K562 (cell line): Measurements from ENCODE around the gene MBD6. TPM values are rescaled to one million over a fixed set of nuclear protein-coding genes. Genes with fewer than 3 reads are reported as not detected.

Experiments
- CBFA2T3 ChIP-seq: fragments of 450-650 bp; IDR thresholded peaks from 2 replicates; pipeline ENCODE4 v1.6.1; 2017
- DNMT1 ChIP-seq: fragments of 450-650 bp; IDR thresholded peaks from 2 replicates; pipeline ENCODE4 v1.6.1; 2016; ENCODE audit warnings: antibody characterized with exemption, mild to moderate bottlenecking
- EP300 ChIP-seq: IDR thresholded peaks from 2 replicates; pipeline ENCODE4 v1.6.1; 2012; ENCODE audit warnings: low read length, improper control_type of control experiment
- FIP1L1 ChIP-seq: fragments of 200-400 bp; formaldehyde crosslinking; IDR thresholded peaks from 2 replicates; pipeline ENCODE4 v1.6.1; 2018; ENCODE audit warnings: mild to moderate bottlenecking, low read depth, low read length; ENCODE audit not compliant: poor library complexity, severe bottlenecking
- KLF16 ChIP-seq: IDR thresholded peaks from 2 replicates; pipeline ENCODE4 v1.6.1; 2016; ENCODE audit warnings: antibody characterized with exemption
- MECOM ChIP-seq: fragments of 250-450 bp; sonication (Bioruptor Pico); IDR thresholded peaks from 2 replicates; pipeline ENCODE4 v1.8.0; 2022; ENCODE audit warnings: inconsistent platforms
- MTA3 ChIP-seq: fragments of 450-650 bp; formaldehyde crosslinking; IDR thresholded peaks from 2 replicates; pipeline ENCODE4 v1.6.1; 2017; ENCODE audit warnings: mild to moderate bottlenecking, borderline replicate concordance
- NRF1 ChIP-seq, 2 experiments: fragments of 450-650 bp; IDR thresholded peaks in 1 of 2; conservative IDR thresholded peaks in 1 of 2; 2 replicates each; pipeline ENCODE4 v1.6.1; 2014; ENCODE audit warnings: mild to moderate bottlenecking in 2 of 2
- PML ChIP-seq: IDR thresholded peaks from 2 replicates; pipeline ENCODE4 v1.6.1; 2012; ENCODE audit warnings: low read length, inconsistent platforms
- RBFOX2 ChIP-seq: fragments of 200-400 bp; formaldehyde crosslinking; IDR thresholded peaks from 2 replicates; pipeline ENCODE4 v1.6.1; 2017; ENCODE audit warnings: low read depth, mild to moderate bottlenecking, low read length, moderate library complexity
- RFX5 ChIP-seq: IDR thresholded peaks from 2 replicates; pipeline ENCODE4 v1.6.1; 2011; ENCODE audit warnings: low read depth, mild to moderate bottlenecking, improper control_type of control experiment, low read length
- SMARCA4 ChIP-seq: fragments of 450-650 bp; IDR thresholded peaks from 2 replicates; pipeline ENCODE4 v1.6.1; 2016
- SMARCC2 ChIP-seq: fragments of 450-650 bp; IDR thresholded peaks from 2 replicates; pipeline ENCODE4 v1.6.1; 2017; ENCODE audit warnings: antibody characterized with exemption, moderate library complexity, mild to moderate bottlenecking, low read depth
- TAF1 ChIP-seq: IDR thresholded peaks from 2 replicates; pipeline ENCODE4 v1.6.1; 2011; ENCODE audit warnings: mild to moderate bottlenecking, low read length, moderate library complexity; ENCODE audit not compliant: insufficient read depth, control insufficient read depth, severe bottlenecking; ENCODE audit errors: extremely low read depth
- TAF9B ChIP-seq: fragments of 450-650 bp; IDR thresholded peaks from 2 replicates; pipeline ENCODE4 v1.6.1; 2018; ENCODE audit warnings: mild to moderate bottlenecking; ENCODE audit not compliant: partially characterized antibody
- XRCC3 ChIP-seq: fragments of 450-650 bp; IDR thresholded peaks from 2 replicates; pipeline ENCODE4 v1.6.1; 2017; ENCODE audit warnings: mild to moderate bottlenecking, moderate library complexity
- ZFP36 ChIP-seq: fragments of 150-350 bp; IDR thresholded peaks from 2 replicates; pipeline ENCODE4 v1.6.1; 2018; ENCODE audit warnings: low read length, low read depth; ENCODE audit not compliant: partially characterized antibody
- ZNF263 ChIP-seq: sonication (generic); formaldehyde crosslinking; IDR thresholded peaks from 2 replicates; pipeline ENCODE4 v1.8.0; 2022; ENCODE audit warnings: mild to moderate bottlenecking, missing genetic modification reagents, borderline replicate concordance
- ZNF408 ChIP-seq: fragments of 250-450 bp; sonication (Bioruptor Pico); IDR thresholded peaks from 2 replicates; pipeline ENCODE4 v1.4.0; 2020; ENCODE audit warnings: low read depth, mild to moderate bottlenecking, moderate library complexity
- ZNF444 ChIP-seq: fragments of 250-450 bp; sonication (Bioruptor Pico); IDR thresholded peaks from 2 replicates; pipeline ENCODE4 v1.4.0; 2020; ENCODE audit warnings: mild to moderate bottlenecking, moderate library complexity
- ZNF766 ChIP-seq: fragments of 200-800 bp; sonication (Bioruptor generic); conservative IDR thresholded peaks from 2 replicates; pipeline ENCODE4 v1.6.1; 2016; ENCODE audit warnings: missing genetic modification characterization, missing compliant biosample characterization
- polyA plus RNA-seq, 8 experiments: library from polyadenylated mRNA; depleted of rRNA in 4 of 8; stranded (reverse) in 5 of 8; unstranded in 3 of 8; fragments of >200 nt; fragmentation: Nextera tagmentation in 2 of 8; fragmentation: Illumina TruSeq in 1 of 8; extraction: Ambion mirVana in 2 of 8; extraction: Trizol in 1 of 8; gene quantifications; 2 replicates each; pipeline versions ENCODE4 v1.2.1 to v1.2.3, GENCODE V29; 2011 to 2014; ENCODE audit warnings: inconsistent platforms in 1 of 8, missing spikeins in 1 of 8
- total RNA-seq, 7 experiments: library from RNA; depleted of rRNA in 6 of 7; stranded (reverse); fragments of >200 nt in 6 of 7; fragmentation: Illumina TruSeq in 2 of 7; extraction: Trizol in 2 of 7; gene quantifications; 2 replicates each; pipeline versions ENCODE4 v1.2.1 to v1.2.3, GENCODE V29; 2011 to 2021; ENCODE audit warnings: low replicate concordance in 1 of 7
- TF ChIP-seq, protein P1 (sequence below), 2 experiments: IDR thresholded peaks in 1 of 2; conservative IDR thresholded peaks in 1 of 2; 2 replicates each; pipeline ENCODE4 v1.6.1; 2016; ENCODE audit warnings: low read depth in 2 of 2, mild to moderate bottlenecking in 1 of 2, missing compliant biosample characterization in 1 of 2, missing genetic modification characterization in 1 of 2, moderate library complexity in 1 of 2
- TF ChIP-seq, protein P2 (sequence below), 3 experiments: fragments of 200-800 bp in 1 of 3; fragments of 250-450 bp in 1 of 3; fragments of 450-650 bp in 1 of 3; sonication (Bioruptor Pico) in 1 of 3; sonication (Bioruptor generic) in 1 of 3; formaldehyde crosslinking in 1 of 3; IDR thresholded peaks; 2 replicates each; pipeline versions ENCODE4 v1.6.1 to v1.8.0; 2016 to 2022; ENCODE audit warnings: mild to moderate bottlenecking in 2 of 3, missing genetic modification characterization in 2 of 3, missing compliant biosample characterization in 1 of 3, moderate library complexity in 1 of 3

Gene MBD6
- total and polyA plus RNA-seq, 9 of the 15 experiments (the other 6 are each of a cell fraction or from before 2014, with no cell fraction given), result 2.0 to 54.8 (median 3.8) TPM

DNA sequence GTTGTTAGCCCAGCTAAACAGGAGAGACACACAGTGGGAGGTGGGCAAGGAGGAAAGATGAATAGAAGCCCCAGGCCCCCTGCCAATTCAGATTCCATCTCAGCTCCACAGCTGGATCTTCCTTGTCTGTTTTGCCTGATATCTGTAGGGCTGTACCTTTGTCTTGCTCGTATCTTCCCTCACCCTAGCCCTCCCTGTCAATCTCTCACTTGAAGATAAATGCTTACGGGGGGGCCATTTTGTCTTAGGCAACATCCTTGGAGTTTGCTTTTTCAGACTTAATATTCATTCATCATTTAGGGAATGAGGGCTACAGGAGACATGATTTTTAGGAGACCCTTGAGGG, 29.7 kb downstream of the MBD6 start (continued):
- TF ChIP-seq, protein P1, sequence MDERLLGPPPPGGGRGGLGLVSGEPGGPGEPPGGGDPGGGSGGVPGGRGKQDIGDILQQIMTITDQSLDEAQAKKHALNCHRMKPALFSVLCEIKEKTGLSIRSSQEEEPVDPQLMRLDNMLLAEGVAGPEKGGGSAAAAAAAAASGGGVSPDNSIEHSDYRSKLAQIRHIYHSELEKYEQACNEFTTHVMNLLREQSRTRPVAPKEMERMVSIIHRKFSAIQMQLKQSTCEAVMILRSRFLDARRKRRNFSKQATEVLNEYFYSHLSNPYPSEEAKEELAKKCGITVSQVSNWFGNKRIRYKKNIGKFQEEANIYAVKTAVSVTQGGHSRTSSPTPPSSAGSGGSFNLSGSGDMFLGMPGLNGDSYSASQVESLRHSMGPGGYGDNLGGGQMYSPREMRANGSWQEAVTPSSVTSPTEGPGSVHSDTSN (CRISPR knock-in tag; IDR thresholded peaks at IDR 0.05; ENCODE audit: low read depth), result peak; percentile 76
- TF ChIP-seq, protein P1 (tag; conservative IDR thresholded peaks at IDR 0.05; ENCODE audit: low read depth), result peak; percentile 91
- TF ChIP-seq TAF1 (peak; percentile 42), PML (peak; percentile 94), ZNF408 (no peak), MECOM (peak; percentile 92), TAF9B (peak; percentile 31), RBFOX2 (no peak), XRCC3 (no peak), SMARCA4 (peak; percentile 91), EP300 (peak; percentile 93), ZNF263 (CRISPR knock-in tag) (peak; percentile 24; the same call in 1 of the 2 replicates), RFX5 (no peak), CBFA2T3 (peak; percentile 97), DNMT1 (no peak), KLF16 (peak; percentile 88), ZFP36 (peak; percentile 13), MTA3 (0 out of 2 replicates have a peak, but pooled peaks have one; percentile 35), SMARCC2 (peak; percentile 54; the same call in 1 of the 2 replicates), ZNF444 (CRISPR knock-in tag) (no peak), FIP1L1 (no peak), ZNF766 (no peak; the same call in 1 of the 2 replicates), NRF1 (conservative IDR thresholded peaks at IDR 0.05 in 1 of 2, IDR thresholded peaks at IDR 0.05 in 1 of 2) (0 out of 4 replicates have a peak, but pooled peaks of 1 of the 2 experiments have one; percentile 6)
- TF ChIP-seq, protein P2, sequence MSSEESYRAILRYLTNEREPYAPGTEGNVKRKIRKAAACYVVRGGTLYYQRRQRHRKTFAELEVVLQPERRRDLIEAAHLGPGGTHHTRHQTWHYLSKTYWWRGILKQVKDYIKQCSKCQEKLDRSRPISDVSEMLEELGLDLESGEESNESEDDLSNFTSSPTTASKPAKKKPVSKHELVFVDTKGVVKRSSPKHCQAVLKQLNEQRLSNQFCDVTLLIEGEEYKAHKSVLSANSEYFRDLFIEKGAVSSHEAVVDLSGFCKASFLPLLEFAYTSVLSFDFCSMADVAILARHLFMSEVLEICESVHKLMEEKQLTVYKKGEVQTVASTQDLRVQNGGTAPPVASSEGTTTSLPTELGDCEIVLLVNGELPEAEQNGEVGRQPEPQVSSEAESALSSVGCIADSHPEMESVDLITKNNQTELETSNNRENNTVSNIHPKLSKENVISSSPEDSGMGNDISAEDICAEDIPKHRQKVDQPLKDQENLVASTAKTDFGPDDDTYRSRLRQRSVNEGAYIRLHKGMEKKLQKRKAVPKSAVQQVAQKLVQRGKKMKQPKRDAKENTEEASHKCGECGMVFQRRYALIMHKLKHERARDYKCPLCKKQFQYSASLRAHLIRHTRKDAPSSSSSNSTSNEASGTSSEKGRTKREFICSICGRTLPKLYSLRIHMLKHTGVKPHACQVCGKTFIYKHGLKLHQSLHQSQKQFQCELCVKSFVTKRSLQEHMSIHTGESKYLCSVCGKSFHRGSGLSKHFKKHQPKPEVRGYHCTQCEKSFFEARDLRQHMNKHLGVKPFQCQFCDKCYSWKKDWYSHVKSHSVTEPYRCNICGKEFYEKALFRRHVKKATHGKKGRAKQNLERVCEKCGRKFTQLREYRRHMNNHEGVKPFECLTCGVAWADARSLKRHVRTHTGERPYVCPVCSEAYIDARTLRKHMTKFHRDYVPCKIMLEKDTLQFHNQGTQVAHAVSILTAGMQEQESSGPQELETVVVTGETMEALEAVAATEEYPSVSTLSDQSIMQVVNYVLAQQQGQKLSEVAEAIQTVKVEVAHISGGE (CRISPR knock-in tag; IDR thresholded peaks at IDR 0.05), result peak in 1 of 3 experiments; percentile 45; a peak in 1 of 6 replicates
